Stomach (tissue), 4 donors: ENCODE results near the gene MAPKAPK2.

ENCODE experiments used
- CTCF ChIP-seq, 7 experiments: fragments of 450-650 bp in 4 of 7; fragments of 200-600 bp in 3 of 7; sonication (generic) in 3 of 7; IDR thresholded peaks; one replicate each; pipeline ENCODE4 v1.5.1; 2016 to 2019; ENCODE audit warnings: antibody characterized with exemption in 7 of 7, control low read depth in 2 of 7, mild to moderate bottlenecking in 1 of 7
- POLR2A ChIP-seq, 4 donors: fragments of 450-650 bp; IDR thresholded peaks; one replicate each; pipeline ENCODE4 v1.6.1; 2016; ENCODE audit warnings: antibody characterized with exemption in 4 of 4, control low read depth in 2 of 4, mild to moderate bottlenecking in 1 of 4, moderate library complexity in 1 of 4
- POLR2AphosphoS5 ChIP-seq, 3 donors: sonication (generic); formaldehyde crosslinking; IDR thresholded peaks; one replicate each; pipeline ENCODE4 v1.6.1; 2016; ENCODE audit warnings: antibody characterized with exemption in 3 of 3

GRCh38 chr1:206663362-206663761 lies 21.3 kb upstream of the MAPKAPK2 start:
- TF ChIP-seq POLR2AphosphoS5 (IDR thresholded peaks at IDR 0.05) (no peak), CTCF (IDR thresholded peaks at IDR 0.05) (no peak), POLR2A (IDR thresholded peaks at IDR 0.05) (no peak)
